C4-2B (cell line): ENCODE measurements around the gene OPTC.

Source experiments
- H3K27ac ChIP-seq: fragments of 450-650 bp; 2 replicates; pipeline ENCODE4 v1.5.1; 2017
- CTCF ChIP-seq: fragments of 450-650 bp; conservative IDR thresholded peaks from 2 replicates; pipeline ENCODE4 v1.5.1; 2017; ENCODE audit warnings: mild to moderate bottlenecking
- ZFX ChIP-seq: fragments of 450-650 bp; IDR thresholded peaks from 2 replicates; pipeline ENCODE4 v1.6.1; 2017

The OPTC gene

GRCh38 chr1:203451836-203452784, 41.8 kb upstream of the OPTC start:
- H3K27ac ChIP-seq, result no peak overlapping the region
- TF ChIP-seq ZFX (no peak), CTCF (no peak)

DNA sequence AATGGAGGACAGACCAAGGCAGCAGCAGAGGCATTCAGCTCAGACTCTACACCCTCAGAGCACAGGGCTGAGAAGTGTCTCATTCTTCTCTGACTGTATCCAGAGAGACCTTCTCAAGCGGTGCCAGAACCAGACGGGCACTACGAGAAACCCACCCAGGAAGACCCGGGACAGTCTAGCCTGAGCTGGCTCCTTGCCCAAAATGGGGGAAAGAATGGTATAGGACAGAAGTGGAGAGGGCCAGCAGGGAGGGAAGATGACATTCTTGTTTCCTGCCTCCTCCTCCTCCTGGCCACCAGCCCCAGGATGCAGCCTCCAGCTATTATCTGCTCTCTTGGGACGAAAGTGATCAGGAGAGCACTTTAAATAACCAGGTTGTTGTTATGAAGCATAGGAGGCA, 40.9 kb upstream of the OPTC start:
- no peak overlapping the region for H3K27ac ChIP-seq
- TF ChIP-seq ZFX (no peak), CTCF (no peak)

DNA sequence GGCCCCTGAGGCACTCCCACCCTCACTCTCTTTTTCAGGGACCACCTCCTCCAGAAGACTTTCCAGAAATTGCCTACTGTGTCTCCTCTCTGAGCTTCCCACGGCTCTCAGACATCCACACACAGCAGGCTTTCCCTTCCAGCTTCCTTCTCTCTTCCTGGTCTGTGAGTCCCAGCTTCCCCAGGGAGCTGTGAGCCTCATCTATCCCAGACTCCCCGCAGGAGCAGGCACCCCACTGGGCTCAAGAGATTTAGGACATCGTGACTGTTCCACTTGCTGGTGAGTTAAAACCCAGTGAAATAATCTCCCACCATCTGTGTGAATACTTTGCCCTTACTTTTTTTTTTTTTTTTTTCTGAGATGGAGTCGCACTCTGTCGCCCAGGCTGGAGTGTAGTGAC, 40.3 kb upstream of the OPTC start:
- TF ChIP-seq CTCF (no peak), ZFX (no peak)
- H3K27ac ChIP-seq, result no peak overlapping the region

DNA sequence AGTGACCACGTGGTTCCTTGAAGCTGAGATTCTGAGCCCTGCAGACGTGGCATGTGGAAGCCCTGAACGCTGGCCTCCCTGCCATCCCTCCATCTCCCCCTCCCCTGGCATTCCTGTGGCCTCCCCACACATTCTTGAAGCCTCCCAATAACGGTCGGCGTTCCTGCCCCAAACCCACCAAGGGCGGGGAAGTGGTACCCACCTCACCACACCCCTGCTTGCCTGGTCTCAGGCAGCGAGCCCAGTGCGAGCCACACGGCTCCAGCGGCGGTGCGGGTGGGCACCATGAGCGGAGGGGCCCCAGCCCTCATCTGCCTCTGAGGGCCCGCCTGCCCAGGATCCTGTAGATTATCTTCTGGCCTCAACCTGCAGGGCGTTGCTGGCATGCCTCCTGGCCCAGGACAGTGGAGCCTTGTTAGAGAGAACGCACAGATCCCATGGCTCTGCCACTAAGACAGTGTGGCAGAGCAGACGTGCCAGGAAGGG, 38.9 kb upstream of the OPTC start:
- TF ChIP-seq ZFX, result no peak
- TF ChIP-seq CTCF, result no peak
- no peak overlapping the region for H3K27ac ChIP-seq

- H3K27ac ChIP-seq, result no peak overlapping the region
- TF ChIP-seq ZFX, result no peak
- no peak for TF ChIP-seq CTCF
These were observed 38.2 kb upstream of the OPTC start for GRCh38 chr1:203455706-203456105.

DNA sequence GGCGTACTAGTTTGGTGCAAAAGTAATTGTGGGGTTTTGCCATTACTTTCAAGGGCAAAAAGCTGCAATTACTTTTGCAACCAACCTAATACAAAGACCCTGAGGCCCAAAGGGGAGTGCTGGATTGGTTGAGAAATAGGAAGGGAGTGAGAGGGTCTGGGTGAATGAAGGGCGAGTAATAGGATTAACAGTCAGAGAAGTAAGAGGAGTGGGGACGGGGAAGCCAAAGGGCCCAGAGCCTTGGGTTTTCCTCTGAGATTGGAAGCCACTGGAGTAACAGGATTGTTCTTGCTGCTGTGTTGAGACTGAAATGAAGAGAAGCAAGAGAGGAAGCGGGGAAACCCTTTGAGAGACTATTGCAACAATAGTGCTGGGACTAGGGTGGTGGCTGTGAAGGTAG, 37.4 kb upstream of the OPTC start:
- TF ChIP-seq CTCF (no peak), ZFX (no peak)
- H3K27ac ChIP-seq, result no peak overlapping the region

- H3K27ac ChIP-seq, result no peak overlapping the region
- TF ChIP-seq CTCF (no peak), ZFX (no peak)
These were observed 35.9 kb upstream of the OPTC start for GRCh38 chr1:203458078-203458477.
